Measurements from ENCODE around the gene TNFRSF14.

Gene TNFRSF14

GRCh38 chr1:2583331-2583791 is 27.2 kb downstream of the TNFRSF14 start:
- no peak for DNase-seq (ENCODE audit: low read depth)
- TF ChIP-seq, protein P1, sequence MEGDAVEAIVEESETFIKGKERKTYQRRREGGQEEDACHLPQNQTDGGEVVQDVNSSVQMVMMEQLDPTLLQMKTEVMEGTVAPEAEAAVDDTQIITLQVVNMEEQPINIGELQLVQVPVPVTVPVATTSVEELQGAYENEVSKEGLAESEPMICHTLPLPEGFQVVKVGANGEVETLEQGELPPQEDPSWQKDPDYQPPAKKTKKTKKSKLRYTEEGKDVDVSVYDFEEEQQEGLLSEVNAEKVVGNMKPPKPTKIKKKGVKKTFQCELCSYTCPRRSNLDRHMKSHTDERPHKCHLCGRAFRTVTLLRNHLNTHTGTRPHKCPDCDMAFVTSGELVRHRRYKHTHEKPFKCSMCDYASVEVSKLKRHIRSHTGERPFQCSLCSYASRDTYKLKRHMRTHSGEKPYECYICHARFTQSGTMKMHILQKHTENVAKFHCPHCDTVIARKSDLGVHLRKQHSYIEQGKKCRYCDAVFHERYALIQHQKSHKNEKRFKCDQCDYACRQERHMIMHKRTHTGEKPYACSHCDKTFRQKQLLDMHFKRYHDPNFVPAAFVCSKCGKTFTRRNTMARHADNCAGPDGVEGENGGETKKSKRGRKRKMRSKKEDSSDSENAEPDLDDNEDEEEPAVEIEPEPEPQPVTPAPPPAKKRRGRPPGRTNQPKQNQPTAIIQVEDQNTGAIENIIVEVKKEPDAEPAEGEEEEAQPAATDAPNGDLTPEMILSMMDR (conservative IDR thresholded peaks at IDR 0.05; ENCODE audit: low read length) = no peak
- H3K4me3 ChIP-seq (ENCODE audit: low read length) = no peak overlapping the region

DNA sequence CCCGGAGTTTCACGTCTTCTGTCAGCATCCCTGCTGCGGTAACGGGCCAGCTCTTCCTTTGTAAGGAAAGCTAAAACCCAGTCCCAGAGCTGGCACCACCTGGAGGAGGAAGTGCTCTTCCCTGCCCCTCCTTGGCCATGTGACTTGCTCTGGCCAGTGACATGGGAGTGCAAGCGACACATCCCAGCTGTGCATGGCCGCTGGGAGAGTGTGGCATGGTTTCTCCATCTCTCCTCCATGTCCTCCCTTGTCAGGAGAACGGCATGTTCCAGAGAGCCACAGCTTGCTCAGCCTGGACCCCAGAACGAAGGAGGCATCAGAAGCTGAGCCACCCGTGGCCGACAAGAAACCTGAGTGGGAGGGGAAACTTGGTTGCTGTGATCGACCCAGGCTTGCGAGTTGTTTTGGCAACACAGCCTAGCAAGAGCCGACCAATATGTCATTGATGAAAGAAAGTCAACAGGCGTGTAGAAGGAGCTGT is 27.7 kb downstream of the TNFRSF14 start:
- TF ChIP-seq, protein P1 (conservative IDR thresholded peaks at IDR 0.05; ENCODE audit: low read length) = no peak
- no peak for DNase-seq (ENCODE audit: low read depth)
- no peak overlapping the region for H3K4me3 ChIP-seq (ENCODE audit: low read length)

DNA sequence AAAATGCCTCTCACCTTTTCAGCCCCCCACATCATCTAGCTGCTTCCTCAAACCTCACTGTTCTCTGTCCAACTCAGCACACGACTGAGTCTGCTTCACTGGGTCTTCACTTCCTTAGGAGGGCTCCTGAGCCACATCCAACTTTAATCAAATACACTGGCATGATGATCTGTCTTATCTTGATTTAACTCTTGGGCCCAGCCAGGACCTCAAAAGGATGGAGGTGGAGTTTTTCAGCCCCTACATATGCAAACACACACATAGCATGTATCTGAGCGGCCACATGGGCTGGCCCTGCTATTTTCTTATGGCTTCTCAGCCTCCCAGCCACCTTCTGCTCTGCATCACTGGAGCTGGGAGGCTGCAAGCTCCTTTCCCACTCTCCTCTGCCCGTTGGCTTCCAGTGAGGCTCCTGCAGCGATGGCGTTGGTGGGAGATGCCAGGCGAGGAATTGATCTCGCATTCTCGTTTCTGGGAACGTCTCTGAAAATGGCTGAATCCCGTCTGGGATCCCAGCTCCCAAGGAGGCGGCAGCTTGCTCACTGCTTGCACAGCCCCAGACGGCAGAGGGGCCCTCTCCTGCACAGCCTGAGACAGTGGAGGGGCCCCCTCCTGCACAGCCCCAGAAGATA is 28.6 kb downstream of the TNFRSF14 start:
- DNase-seq (ENCODE audit: low read depth) = no peak
- TF ChIP-seq, protein P1 (conservative IDR thresholded peaks at IDR 0.05; ENCODE audit: low read length) = no peak
- H3K4me3 ChIP-seq (ENCODE audit: low read length) = peak overlapping the region; percentile 83; the same call in 1 of the 2 replicates

DNA sequence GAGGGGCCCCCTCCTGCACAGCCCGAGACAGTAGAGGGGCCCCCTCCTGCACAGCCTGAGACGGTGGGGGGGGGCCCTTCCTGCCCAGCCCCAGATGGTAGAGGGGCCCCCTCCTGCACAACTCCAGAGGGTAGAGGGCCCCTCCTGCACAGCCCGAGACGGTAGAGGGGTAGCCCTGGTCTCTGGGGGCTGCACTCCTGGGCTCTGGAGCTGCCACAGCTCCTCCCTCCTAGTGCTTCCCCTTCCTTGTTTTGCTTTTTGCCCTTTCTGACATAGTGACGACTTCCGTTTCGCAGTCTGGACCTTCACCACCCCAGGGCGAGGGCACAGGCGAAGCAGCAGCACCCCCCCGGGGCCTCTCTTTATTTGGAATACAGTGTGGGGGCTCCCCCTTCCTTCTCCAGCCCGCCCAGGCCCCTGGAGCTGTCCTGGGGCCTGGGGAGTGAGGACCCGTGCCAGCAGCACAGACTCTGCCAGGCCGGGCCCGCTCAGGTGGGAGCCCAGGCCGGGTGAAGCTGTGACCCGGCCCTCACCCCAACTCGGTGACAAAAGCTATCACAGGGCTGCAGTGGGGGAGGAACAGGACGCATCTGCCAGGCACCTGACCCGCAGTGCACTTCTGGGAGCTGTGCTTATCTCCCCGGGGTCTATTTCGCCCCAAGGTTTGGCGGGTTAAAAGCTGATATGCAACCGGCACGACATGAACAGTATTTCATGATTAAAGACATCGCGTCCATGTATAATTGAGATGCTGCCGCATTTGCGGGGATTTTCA is 29.3 kb downstream of the TNFRSF14 start:
- TF ChIP-seq, protein P1 (conservative IDR thresholded peaks at IDR 0.05; ENCODE audit: low read length) = no peak
- peak overlapping the region; percentile 83 for H3K4me3 ChIP-seq (ENCODE audit: low read length)
- peak; percentile 42 for DNase-seq (ENCODE audit: low read depth)

DNA sequence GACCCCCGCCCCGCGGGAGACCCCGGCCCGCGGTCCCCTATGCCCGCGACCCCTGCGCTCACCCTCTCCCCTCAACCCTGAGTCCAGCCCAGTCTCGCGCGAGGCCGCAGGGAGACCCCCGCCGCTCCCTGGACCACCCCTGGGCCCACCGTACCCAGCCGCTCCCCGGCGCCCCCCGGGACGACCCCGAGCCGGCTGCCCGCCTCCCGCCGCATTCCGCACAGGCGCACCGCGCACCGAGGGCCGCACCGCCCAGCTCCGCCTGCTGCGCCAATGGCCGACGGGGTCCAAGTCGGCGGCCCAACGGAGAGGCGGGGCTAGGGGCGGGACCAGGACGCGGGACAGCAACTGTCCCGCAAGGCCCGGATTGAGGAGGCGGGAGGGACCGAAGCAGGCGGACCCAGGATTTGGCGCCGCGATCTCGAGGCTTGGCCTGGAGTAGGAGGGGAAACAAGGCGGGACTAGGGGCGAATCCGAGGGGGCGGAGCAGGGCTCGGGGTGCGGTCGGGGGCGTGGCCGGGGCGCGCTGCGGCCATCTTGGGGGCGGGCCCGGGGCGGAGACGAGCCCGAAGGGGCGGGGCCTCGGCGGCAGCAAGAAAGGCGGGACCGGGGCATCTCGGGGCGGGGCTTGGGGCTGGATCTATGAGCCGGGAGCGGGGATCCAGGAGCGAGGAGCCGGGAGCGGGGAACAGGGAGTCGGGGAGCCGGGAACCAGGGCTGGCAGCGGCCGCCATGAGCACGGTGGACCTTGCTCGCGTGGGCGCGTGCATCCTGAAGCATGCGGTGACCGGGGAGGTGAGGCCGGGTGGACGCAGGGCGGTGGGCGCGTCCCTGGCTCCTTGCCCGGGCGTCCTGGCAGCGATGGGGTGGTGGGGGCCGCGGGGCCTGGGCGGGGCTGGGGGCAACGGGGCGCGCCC is 30.2 kb downstream of the TNFRSF14 start, which contains the start of gene PRXL2B:
Gene PRXL2B, plus strand, starts transcription at position 624 of the 917 bp plus-strand sequence. Its CDS starts 109 bp downstream, at position 733.
- DNase-seq (ENCODE audit: low read depth) = peak; percentile 99
- peak within 1 kb of the TSS; percentile 83 for H3K4me3 ChIP-seq (ENCODE audit: low read length)
- TF ChIP-seq, protein P1 (conservative IDR thresholded peaks at IDR 0.05; ENCODE audit: low read length) = no peak

- DNase-seq (ENCODE audit: low read depth) = peak; percentile 12
- TF ChIP-seq, protein P1 (conservative IDR thresholded peaks at IDR 0.05; ENCODE audit: low read length) = no peak
- peak overlapping the region; percentile 75 for H3K4me3 ChIP-seq (ENCODE audit: low read length)
Measured at GRCh38 chr1:2587071-2587859, 31.1 kb downstream of the TNFRSF14 start.

All from AG10803 (cell line).